Measurements from ENCODE around the gene CD59.
"Not testable (repeated sequence)": the region's sequence is repeated elsewhere in the genome, so short reads cannot be mapped to it uniquely, and the experiment has no call there.

The CD59 gene

GRCh38 chr11:33689085-33689484, 47.1 kb downstream of the CD59 start:
- Histone ChIP-seq H3K9me3 (ENCODE audit: control insufficient read depth in 2 of 2, low read length in 2 of 2) (no peaks in the 10 kb centered on the region), H3K9ac (ENCODE audit: low read depth in 1 of 2, low read length in 2 of 2) (no peak overlapping the region), H3K4me1 (ENCODE audit: control insufficient read depth in 2 of 2, insufficient read depth in 2 of 2, low read length in 2 of 2) (peaks cover 24 to 38% of the 10 kb centered on the region in 2 donors), H3K4me3 (ENCODE audit: low read length in 2 of 2) (no peak overlapping the region), H3K36me3 (ENCODE audit: control insufficient read depth in 2 of 2, insufficient read depth in 2 of 2, low read length in 2 of 2) (no peaks in the 10 kb centered on the region), H3K27ac (ENCODE audit: low read depth in 2 of 2, low read length in 2 of 2) (no peak overlapping the region), H3K27me3 (ENCODE audit: control insufficient read depth in 2 of 2, insufficient read depth in 2 of 2, low read length in 2 of 2) (no peaks in the 10 kb centered on the region)

GRCh38 chr11:33687733-33688479, 48.3 kb downstream of the CD59 start:
- Histone ChIP-seq H3K27me3 (ENCODE audit: control insufficient read depth in 2 of 2, insufficient read depth in 2 of 2, low read length in 2 of 2) (no peaks in the 10 kb centered on the region), H3K9ac (ENCODE audit: low read depth in 1 of 2, low read length in 2 of 2) (no peak overlapping the region), H3K9me3 (ENCODE audit: control insufficient read depth in 2 of 2, low read length in 2 of 2) (no peaks in the 10 kb centered on the region), H3K4me1 (ENCODE audit: control insufficient read depth in 2 of 2, insufficient read depth in 2 of 2, low read length in 2 of 2) (peaks cover 24 to 35% of the 10 kb centered on the region in 2 donors), H3K27ac (ENCODE audit: low read depth in 2 of 2, low read length in 2 of 2) (no peak overlapping the region), H3K4me3 (ENCODE audit: low read length in 2 of 2) (no peak overlapping the region), H3K36me3 (ENCODE audit: control insufficient read depth in 2 of 2, insufficient read depth in 2 of 2, low read length in 2 of 2) (no peaks in the 10 kb centered on the region)

GRCh38 chr11:33685082-33685481, 51.1 kb downstream of the CD59 start:
- H3K36me3 ChIP-seq (ENCODE audit: control insufficient read depth in 2 of 2, insufficient read depth in 2 of 2, low read length in 2 of 2), result no peaks in the 10 kb centered on the region
- H3K27me3 ChIP-seq (ENCODE audit: control insufficient read depth in 2 of 2, insufficient read depth in 2 of 2, low read length in 2 of 2), result no peaks in the 10 kb centered on the region
- H3K9ac ChIP-seq (ENCODE audit: low read depth in 1 of 2, low read length in 2 of 2), result no peak overlapping the region
- H3K4me1 ChIP-seq (ENCODE audit: control insufficient read depth in 2 of 2, insufficient read depth in 2 of 2, low read length in 2 of 2), result peaks cover 2 to 7% of the 10 kb centered on the region in 2 donors
- no peak overlapping the region for H3K4me3 ChIP-seq (ENCODE audit: low read length in 2 of 2)
- no peaks in the 10 kb centered on the region for H3K9me3 ChIP-seq (ENCODE audit: control insufficient read depth in 2 of 2, low read length in 2 of 2)
- no peak overlapping the region for H3K27ac ChIP-seq (ENCODE audit: low read depth in 2 of 2, low read length in 2 of 2)

GRCh38 chr11:33684003-33684706, 52.1 kb downstream of the CD59 start:
- Histone ChIP-seq H3K36me3 (ENCODE audit: control insufficient read depth in 2 of 2, insufficient read depth in 2 of 2, low read length in 2 of 2) (no peaks in the 10 kb centered on the region), H3K27me3 (ENCODE audit: control insufficient read depth in 2 of 2, insufficient read depth in 2 of 2, low read length in 2 of 2) (no peaks in the 10 kb centered on the region), H3K4me3 (ENCODE audit: low read length in 2 of 2) (no peak overlapping the region), H3K9ac (ENCODE audit: low read depth in 1 of 2, low read length in 2 of 2) (no peak overlapping the region), H3K4me1 (ENCODE audit: control insufficient read depth in 2 of 2, insufficient read depth in 2 of 2, low read length in 2 of 2) (no peaks in the 10 kb centered on the region), H3K9me3 (ENCODE audit: control insufficient read depth in 2 of 2, low read length in 2 of 2) (no peaks in the 10 kb centered on the region), H3K27ac (ENCODE audit: low read depth in 2 of 2, low read length in 2 of 2) (no peak overlapping the region)

GRCh38 chr11:33682446-33682845, 53.8 kb downstream of the CD59 start:
- H3K9me3 ChIP-seq (ENCODE audit: control insufficient read depth in 2 of 2, low read length in 2 of 2), result no peaks in the 10 kb centered on the region
- no peak overlapping the region for H3K9ac ChIP-seq (ENCODE audit: low read depth in 1 of 2, low read length in 2 of 2)
- no peak overlapping the region for H3K4me3 ChIP-seq (ENCODE audit: low read length in 2 of 2)
- no peaks in the 10 kb centered on the region for H3K36me3 ChIP-seq (ENCODE audit: control insufficient read depth in 2 of 2, insufficient read depth in 2 of 2, low read length in 2 of 2)
- H3K27ac ChIP-seq (ENCODE audit: low read depth in 2 of 2, low read length in 2 of 2), result no peak overlapping the region
- H3K4me1 ChIP-seq (ENCODE audit: control insufficient read depth in 2 of 2, insufficient read depth in 2 of 2, low read length in 2 of 2), result no peaks in the 10 kb centered on the region
- H3K27me3 ChIP-seq (ENCODE audit: control insufficient read depth in 2 of 2, insufficient read depth in 2 of 2, low read length in 2 of 2), result no peaks in the 10 kb centered on the region

- Histone ChIP-seq H3K27ac (ENCODE audit: low read depth in 2 of 2, low read length in 2 of 2) (no peak overlapping the region), H3K9me3 (ENCODE audit: control insufficient read depth in 2 of 2, low read length in 2 of 2) (no peaks in the 10 kb centered on the region), H3K36me3 (ENCODE audit: control insufficient read depth in 2 of 2, insufficient read depth in 2 of 2, low read length in 2 of 2) (no peaks in the 10 kb centered on the region), H3K9ac (ENCODE audit: low read depth in 1 of 2, low read length in 2 of 2) (no peak overlapping the region), H3K4me1 (ENCODE audit: control insufficient read depth in 2 of 2, insufficient read depth in 2 of 2, low read length in 2 of 2) (no peaks in the 10 kb centered on the region), H3K27me3 (ENCODE audit: control insufficient read depth in 2 of 2, insufficient read depth in 2 of 2, low read length in 2 of 2) (no peaks in the 10 kb centered on the region), H3K4me3 (ENCODE audit: low read length in 2 of 2) (no peak overlapping the region)
Measured at GRCh38 chr11:33682019-33682418, 54.2 kb downstream of the CD59 start.

GRCh38 chr11:33678616-33679015, 57.6 kb downstream of the CD59 start:
- H3K4me3 ChIP-seq (ENCODE audit: low read length in 2 of 2); H3K36me3 ChIP-seq (ENCODE audit: control insufficient read depth in 2 of 2, insufficient read depth in 2 of 2, low read length in 2 of 2); H3K9me3 ChIP-seq (ENCODE audit: control insufficient read depth in 2 of 2, low read length in 2 of 2): not testable (repeated sequence)

GRCh38 chr11:33674035-33674814, 62.0 kb downstream of the CD59 start:
- H3K27ac ChIP-seq (ENCODE audit: low read depth in 2 of 2, low read length in 2 of 2), result no peak overlapping the region
- no peaks in the 10 kb centered on the region for H3K9me3 ChIP-seq (ENCODE audit: control insufficient read depth in 2 of 2, low read length in 2 of 2)
- no peak overlapping the region for H3K9ac ChIP-seq (ENCODE audit: low read depth in 1 of 2, low read length in 2 of 2)
- no peaks in the 10 kb centered on the region for H3K36me3 ChIP-seq (ENCODE audit: control insufficient read depth in 2 of 2, insufficient read depth in 2 of 2, low read length in 2 of 2)
- no peaks in the 10 kb centered on the region for H3K4me1 ChIP-seq (ENCODE audit: control insufficient read depth in 2 of 2, insufficient read depth in 2 of 2, low read length in 2 of 2)
- peaks cover 3 to 4% of the 10 kb centered on the region in 2 donors for H3K27me3 ChIP-seq (ENCODE audit: control insufficient read depth in 2 of 2, insufficient read depth in 2 of 2, low read length in 2 of 2)
- H3K4me3 ChIP-seq (ENCODE audit: low read length in 2 of 2), result no peak overlapping the region

More at GRCh38 chr11:33678616-33679015, 57.6 kb downstream of the CD59 start:
- H3K4me1 ChIP-seq (ENCODE audit: control insufficient read depth in 2 of 2, insufficient read depth in 2 of 2, low read length in 2 of 2); H3K27me3 ChIP-seq (ENCODE audit: control insufficient read depth in 2 of 2, insufficient read depth in 2 of 2, low read length in 2 of 2); H3K9ac ChIP-seq (ENCODE audit: low read depth in 1 of 2, low read length in 2 of 2); H3K27ac ChIP-seq (ENCODE audit: low read depth in 2 of 2, low read length in 2 of 2): not testable (repeated sequence)

- Histone ChIP-seq H3K9ac (ENCODE audit: low read depth in 1 of 2, low read length in 2 of 2) (no peak overlapping the region), H3K4me1 (ENCODE audit: control insufficient read depth in 2 of 2, insufficient read depth in 2 of 2, low read length in 2 of 2) (no peaks in the 10 kb centered on the region), H3K27ac (ENCODE audit: low read depth in 2 of 2, low read length in 2 of 2) (no peak overlapping the region), H3K27me3 (ENCODE audit: control insufficient read depth in 2 of 2, insufficient read depth in 2 of 2, low read length in 2 of 2) (peaks cover 3 to 6% of the 10 kb centered on the region in 2 donors), H3K9me3 (ENCODE audit: control insufficient read depth in 2 of 2, low read length in 2 of 2) (no peaks in the 10 kb centered on the region), H3K36me3 (ENCODE audit: control insufficient read depth in 2 of 2, insufficient read depth in 2 of 2, low read length in 2 of 2) (no peaks in the 10 kb centered on the region), H3K4me3 (ENCODE audit: low read length in 2 of 2) (no peak overlapping the region)
Measured at GRCh38 chr11:33672273-33672672, 64.0 kb downstream of the CD59 start.

Measured in mucosa of rectum (tissue), 2 donors.